Measurements from ENCODE around the gene ACSF2.
A peak's percentile ranks its signal among the peaks of the same experiment; 100 is the strongest.

Gene ACSF2

GRCh38 chr17:50465635-50466034, 39.6 kb downstream of the ACSF2 start:
- no peak overlapping the region for H3K4me3 ChIP-seq (ENCODE audit: low read depth, low read length)
- TF ChIP-seq, protein P1, sequence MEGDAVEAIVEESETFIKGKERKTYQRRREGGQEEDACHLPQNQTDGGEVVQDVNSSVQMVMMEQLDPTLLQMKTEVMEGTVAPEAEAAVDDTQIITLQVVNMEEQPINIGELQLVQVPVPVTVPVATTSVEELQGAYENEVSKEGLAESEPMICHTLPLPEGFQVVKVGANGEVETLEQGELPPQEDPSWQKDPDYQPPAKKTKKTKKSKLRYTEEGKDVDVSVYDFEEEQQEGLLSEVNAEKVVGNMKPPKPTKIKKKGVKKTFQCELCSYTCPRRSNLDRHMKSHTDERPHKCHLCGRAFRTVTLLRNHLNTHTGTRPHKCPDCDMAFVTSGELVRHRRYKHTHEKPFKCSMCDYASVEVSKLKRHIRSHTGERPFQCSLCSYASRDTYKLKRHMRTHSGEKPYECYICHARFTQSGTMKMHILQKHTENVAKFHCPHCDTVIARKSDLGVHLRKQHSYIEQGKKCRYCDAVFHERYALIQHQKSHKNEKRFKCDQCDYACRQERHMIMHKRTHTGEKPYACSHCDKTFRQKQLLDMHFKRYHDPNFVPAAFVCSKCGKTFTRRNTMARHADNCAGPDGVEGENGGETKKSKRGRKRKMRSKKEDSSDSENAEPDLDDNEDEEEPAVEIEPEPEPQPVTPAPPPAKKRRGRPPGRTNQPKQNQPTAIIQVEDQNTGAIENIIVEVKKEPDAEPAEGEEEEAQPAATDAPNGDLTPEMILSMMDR (IDR thresholded peaks at IDR 0.05; ENCODE audit: insufficient read depth, low read depth, low read length, missing control alignments) = no peak
- no peak for DNase-seq (ENCODE audit: low read depth)

- no peak overlapping the region for H3K4me3 ChIP-seq (ENCODE audit: low read depth, low read length)
- TF ChIP-seq, protein P1 (IDR thresholded peaks at IDR 0.05; ENCODE audit: insufficient read depth, low read depth, low read length, missing control alignments) = no peak
- DNase-seq (ENCODE audit: low read depth) = peak; percentile 63
Observed at GRCh38 chr17:50466371-50467113, 40.5 kb downstream of the ACSF2 start.

GRCh38 chr17:50467114-50467854, 41.3 kb downstream of the ACSF2 start:
- DNase-seq (ENCODE audit: low read depth) = no peak
- TF ChIP-seq, protein P1 (IDR thresholded peaks at IDR 0.05; ENCODE audit: insufficient read depth, low read depth, low read length, missing control alignments) = no peak

GRCh38 chr17:50467855-50468303, 41.9 kb downstream of the ACSF2 start:
- TF ChIP-seq, protein P1 (IDR thresholded peaks at IDR 0.05; ENCODE audit: insufficient read depth, low read depth, low read length, missing control alignments) = no peak
- no peak for DNase-seq (ENCODE audit: low read depth)
- H3K4me3 ChIP-seq (ENCODE audit: low read depth, low read length) = no peak overlapping the region

More at GRCh38 chr17:50467114-50467854, 41.3 kb downstream of the ACSF2 start:
- H3K4me3 ChIP-seq (ENCODE audit: low read depth, low read length) = no peak overlapping the region

DNA sequence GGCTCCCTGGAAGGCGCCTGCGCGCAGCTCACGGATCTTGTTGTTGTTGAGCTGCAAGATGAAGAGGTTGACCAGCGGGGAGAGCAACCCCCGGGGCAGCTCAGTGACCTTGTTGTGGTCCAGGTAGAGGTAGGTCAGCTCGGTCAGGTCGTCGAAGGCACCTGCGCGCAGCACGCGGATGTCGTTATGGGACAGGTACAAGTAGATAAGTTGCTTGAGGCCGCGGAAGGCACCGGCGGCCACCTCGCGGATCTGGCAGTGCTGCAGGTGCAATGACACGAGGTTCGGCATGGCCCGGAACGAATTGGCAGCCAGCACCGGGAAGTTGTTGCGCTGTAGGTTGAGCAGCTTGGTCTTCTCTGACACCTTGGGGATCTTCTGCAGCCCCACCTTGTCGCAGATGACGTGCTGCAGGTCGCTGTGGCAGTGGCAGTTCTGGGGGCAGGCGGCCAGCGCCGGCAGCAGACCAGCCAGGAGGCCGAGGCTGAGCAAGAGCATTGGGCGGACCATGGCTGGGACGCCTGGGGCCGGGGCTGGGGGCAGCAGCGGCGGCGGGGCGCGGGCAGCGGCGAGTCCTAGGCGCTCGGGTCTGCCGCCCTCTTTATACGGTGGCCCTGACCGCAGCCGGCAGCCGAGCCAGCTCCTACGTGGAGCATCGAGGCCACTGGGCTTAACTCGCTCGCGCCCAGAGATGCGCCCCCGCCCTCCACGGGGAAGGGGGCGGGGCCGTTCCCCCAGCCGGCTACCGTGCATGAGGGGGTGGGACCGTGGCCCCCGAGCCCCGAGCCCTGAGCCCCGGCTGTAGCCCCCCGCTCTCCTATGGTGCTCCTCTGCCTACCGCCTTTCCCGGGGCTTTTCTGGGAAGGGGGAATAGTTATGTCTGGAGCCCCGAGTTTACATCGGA, 42.5 kb downstream of the ACSF2 start, which contains the start of gene CHAD:
TSS of gene CHAD (minus strand) at position 577 of the 904 bp plus-strand sequence. CDS start at position 510, 67 bp downstream.
- TF ChIP-seq, protein P1 (IDR thresholded peaks at IDR 0.05; ENCODE audit: insufficient read depth, low read depth, low read length, missing control alignments) = no peak
- DNase-seq (ENCODE audit: low read depth) = no peak
- no peak within 1 kb of the TSS for H3K4me3 ChIP-seq (ENCODE audit: low read depth, low read length)

DNA sequence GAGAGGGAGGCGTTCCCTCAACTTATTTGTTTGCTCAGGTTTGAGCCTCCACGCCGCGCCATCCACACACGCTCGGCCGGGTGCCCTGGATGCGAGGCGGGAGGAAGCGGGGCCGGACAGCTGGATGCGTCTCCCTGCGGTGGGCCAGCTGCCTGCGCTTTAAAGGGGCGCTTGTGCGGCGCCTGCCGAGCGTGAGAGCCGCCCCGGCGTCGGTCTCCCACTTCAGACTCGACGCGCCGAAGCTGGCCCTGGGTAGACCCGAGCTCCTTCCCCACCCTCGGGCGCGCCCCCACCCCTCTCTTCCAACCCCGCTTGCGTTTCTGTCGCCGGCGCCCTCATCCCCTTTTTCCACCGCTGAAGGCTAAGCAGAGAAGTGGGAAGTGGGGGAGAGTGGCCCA, 43.2 kb downstream of the ACSF2 start:
- H3K4me3 ChIP-seq (ENCODE audit: low read depth, low read length) = no peak overlapping the region
- DNase-seq (ENCODE audit: low read depth) = no peak
- TF ChIP-seq, protein P1 (IDR thresholded peaks at IDR 0.05; ENCODE audit: insufficient read depth, low read depth, low read length, missing control alignments) = no peak

Measured in GM12865 (cell line).